GM21786 (cell line): ENCODE measurements around the gene ZNF500.

Source experiments
- ATAC-seq: cut with Tn5 transposase; IDR thresholded peaks from one replicate; pipeline ENCODE4 v1.9.1; 2021; ENCODE audit not compliant: unreplicated experiment

ZNF500 gene

DNA sequence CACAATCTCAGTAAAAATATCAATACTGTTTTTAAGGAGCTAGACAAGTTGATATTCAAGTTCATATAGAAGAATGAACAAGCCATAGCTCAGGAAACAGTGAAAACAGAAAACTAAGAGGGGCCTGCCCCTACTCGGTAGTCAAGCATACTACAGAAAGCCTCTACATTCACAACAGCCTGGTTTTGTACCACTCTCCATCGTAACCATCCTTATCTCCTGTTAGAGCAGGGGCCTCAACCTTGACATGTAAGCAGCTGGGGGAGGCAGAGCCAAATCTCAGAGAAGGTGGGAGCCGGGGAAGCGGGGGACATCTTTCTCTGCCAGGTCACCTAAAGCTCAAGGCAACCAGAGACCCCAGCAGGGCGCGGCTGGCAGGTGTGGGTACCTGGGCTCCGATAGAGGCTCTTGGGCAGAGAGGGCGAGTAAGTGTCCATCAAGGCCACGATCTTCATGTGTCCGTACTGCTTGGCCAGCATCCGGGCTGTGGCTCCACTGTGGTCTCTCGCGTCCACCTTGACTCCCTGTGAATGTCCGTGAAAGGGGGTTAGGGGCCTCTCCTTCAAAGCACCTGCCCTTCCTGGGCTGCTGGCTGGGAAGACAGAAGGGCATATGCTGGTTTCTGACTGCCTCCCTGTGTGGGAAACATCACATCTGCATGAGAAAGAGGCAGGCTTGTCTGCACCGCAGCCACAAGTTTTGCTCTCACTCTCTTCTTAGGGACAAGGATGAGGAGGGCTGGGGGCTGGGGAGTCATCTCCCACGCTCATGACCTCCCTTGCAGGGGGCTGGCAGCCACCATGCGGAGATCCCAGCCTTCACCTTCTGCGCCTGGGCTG, 53.1 kb downstream of the ZNF500 start:
- ATAC-seq = no peak

DNA sequence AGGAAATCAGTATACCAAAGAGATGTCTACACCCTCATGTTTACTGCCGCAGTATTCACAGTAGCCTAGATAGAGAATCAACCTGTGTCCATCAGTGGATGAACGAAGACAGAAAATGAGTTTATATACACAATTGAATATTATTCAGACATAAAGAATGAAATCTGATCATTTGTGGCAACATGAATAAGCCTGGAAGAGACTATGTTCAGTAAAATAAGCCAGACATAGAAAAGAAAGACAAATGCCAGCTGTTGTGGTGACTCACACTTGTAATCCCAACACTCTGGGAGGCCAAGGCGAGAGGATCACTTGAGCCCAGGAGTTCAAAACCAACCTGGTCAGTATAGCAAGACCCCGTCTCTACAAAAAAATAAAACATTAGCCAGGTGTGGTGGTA, 57.5 kb downstream of the ZNF500 start:
- ATAC-seq = no peak

DNA sequence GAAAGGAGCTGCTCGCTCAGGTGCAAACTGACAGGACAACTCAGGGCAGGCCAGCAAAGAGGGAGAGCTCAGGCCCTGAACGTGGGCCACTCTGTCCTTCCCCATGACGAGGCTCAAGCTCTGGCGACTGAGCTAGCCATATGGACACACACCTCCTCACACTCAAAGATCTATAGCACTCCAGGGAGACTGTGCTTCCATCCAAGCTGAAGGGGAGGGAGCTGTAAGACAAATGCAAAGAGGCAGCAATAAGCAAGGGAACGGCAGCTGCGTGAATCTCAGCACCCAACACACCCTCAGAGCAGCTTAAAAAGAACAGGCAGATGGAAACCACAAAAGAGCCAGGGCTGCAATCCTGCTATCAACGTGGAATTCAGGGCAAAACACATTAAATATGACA, 60.1 kb downstream of the ZNF500 start:
- ATAC-seq = no peak

DNA sequence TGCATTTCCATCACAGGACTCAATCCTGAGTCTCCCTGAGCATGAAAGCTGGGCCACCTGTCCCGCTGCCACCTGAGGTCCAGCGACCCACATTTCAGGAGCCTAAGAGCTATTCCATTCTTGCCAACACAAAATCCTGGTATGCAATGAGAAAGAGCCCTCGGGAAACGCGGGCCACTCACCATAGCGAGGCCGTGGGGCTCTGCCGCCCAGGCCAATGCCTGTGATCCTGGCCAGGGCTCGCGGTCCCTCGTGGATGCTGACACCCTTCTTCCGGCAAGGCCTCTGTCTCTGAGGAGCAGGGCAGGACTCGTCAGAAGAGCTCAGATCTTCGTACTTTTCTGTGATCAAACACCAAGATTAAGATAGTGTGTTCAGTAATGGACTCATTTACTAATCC, 62.0 kb downstream of the ZNF500 start:
- no peak for ATAC-seq

DNA sequence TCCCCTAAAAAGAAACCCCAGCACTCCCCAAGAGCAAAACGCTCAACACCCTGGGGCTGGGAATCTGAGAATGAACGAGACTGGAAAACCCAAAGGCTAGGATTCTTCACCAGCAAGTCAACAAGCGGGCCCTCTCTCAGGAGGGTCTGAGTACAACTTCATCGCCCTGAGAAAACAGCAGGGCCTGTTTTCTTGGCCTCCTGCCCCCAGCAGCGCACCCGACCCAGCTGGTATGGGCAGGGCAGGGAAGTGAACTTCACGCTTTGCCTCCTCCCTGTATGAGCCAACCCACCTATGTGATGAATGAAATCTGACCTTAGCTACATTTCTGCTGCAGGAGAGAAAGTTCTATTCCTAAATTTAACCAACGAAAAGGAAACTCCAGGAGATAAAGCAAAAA, 62.5 kb downstream of the ZNF500 start:
- no peak for ATAC-seq

DNA sequence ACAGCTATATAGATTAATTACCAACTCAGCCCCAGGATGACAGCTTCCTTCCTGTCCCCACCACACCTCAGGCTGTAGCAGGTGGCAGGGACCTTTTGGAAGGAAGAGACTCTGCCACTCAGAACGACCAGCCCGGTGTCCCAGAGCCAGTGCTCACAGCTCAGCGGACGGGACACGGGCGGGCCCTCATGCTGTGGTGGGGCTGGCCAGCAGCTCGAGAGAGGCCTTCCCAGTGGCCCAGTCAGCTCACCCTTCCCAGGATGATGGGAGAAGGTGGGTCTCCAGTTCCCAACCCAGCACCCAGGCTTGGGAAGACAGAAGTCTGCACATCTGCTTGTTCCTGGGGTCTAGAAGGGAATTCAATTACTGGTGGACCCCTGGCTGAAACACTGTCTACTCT, 63.1 kb downstream of the ZNF500 start:
- no peak for ATAC-seq

DNA sequence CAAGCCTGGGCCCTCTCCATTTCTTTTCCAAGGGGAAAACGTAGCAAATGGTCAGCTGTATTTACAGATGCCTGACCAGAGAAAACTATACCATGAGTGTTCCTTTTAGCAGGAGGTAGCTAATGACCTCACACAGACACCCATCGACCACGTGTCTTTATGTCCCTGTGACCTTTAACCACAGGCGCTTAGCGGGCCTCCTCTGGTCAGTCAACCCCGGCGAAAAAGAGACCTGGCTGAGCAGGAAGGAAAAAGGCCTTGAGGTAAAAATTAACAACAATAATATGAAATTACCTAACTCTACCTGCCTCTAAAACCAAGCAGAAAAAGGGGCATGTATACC, 64.5 kb downstream of the ZNF500 start:
- ATAC-seq = no peak

DNA sequence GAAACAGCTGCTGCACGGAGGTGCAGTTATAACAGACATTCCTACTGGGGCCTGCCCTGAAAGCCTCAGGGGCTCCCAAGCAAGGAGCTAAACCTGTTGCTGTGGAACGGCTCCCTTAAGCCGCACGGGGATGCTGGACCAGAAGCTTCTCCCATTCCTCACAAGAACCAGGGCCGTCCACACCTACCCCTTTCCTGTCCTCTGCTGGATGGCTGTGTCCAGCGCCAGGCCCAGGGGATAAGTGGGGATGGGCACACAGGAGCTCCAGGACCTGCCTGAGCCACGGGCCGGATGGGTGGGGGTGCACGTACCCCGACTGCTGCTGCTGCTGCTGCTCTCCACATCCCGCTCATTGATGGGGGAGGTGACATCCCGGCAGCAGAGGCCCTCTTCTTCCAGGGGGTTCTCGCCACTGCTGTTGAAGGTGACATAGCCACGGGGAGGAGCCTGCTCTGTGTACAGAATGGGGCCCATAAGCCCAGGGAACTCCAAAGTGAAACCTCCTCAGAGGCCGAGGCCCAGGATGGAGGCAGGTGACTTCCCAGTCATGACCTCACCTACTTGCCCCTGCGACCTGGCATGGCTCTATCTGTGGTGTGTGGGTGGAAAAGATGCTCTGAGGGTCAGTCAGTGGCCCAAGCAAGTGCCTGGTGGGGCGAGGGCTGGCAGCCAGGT, 65.0 kb downstream of the ZNF500 start:
- ATAC-seq = no peak

DNA sequence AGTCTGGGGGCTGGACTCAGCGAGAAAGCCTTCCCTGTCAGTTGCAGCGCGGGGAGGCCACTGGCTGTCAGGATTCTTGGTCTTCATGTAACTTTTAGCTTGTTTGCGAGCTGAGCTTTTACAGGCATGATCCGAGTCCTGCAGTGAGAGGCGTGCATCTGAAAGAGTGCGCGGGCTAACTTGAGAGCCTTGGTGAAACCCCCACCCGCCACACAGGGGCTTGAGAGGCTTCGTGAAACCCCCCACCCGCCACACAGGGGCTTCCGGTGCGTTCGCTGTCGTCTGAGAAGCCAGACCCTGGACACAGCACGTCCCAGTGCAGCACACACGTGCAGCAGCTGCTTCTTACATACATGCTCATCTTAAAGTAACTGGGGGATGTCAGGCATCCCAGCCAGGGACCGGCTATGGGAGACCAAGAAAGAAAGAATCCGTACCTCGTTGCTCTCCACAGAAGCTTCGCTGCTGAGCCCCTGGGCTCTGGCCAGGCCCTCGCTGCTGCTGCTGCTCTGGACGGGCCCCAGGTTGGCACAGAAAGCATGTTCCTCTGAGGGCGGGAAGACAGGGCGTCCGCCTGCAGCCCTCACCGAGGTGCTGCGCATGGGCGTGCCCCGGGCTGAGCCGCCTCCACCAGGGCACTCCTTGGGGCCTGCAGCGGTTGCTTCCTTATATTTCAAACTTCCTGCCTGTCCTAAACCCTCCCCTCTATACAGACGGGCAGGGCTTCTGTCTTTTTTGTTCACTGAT, 65.8 kb downstream of the ZNF500 start:
- no peak for ATAC-seq

DNA sequence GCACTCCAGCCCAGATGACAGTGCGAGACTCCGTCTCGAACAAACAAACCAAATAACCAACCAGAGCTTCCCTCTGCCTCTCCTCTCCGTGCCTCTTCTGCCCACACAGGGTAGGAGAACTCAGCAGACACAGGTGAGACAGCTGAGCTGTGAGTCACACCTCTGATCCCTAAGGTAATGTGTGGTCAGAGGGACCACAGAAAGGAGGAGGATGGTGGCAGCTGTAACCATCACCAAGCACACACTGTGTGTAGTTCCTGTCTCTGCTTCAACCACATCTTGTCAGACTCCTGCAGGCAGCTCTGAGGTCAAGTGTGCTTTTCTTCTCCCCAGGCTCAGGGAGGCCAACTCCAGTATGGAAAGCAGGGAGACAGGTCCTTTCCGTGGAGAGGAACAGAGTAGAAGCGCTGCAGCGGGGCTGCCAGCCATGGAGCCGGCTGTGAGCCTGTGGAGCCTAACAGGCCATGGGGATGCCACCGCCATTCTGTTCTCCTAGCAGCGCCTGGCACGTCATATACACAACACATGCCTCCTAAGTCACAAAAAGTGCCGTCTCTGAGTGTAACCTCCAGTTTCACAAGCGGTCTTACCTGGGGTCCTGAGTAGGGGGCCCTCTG, 66.5 kb downstream of the ZNF500 start:
- no peak for ATAC-seq

DNA sequence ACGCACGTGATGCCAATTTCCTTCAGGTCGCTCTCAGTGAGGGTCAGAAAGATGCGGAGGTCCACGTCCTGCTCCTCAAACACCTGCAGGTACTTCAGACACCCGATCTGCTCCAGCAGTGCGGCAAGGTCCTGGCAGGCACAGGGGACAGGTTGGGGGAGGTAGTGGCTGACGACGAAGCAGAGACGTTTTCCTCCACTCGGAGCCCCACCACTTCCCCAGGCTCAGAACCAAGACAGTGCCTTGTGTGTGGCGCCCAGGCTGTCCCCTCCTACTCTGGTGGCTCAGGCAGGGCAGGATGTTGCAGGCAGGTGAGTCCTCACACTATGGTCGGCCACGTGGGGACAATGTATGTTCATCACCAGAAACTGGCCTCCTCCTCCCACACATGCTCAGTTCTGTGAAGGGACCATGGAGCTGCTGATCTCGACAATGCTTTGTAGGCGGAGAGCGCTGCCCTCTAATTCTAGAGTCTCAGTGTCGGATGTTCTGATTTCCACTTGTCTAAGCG, 67.9 kb downstream of the ZNF500 start:
- no peak for ATAC-seq

DNA sequence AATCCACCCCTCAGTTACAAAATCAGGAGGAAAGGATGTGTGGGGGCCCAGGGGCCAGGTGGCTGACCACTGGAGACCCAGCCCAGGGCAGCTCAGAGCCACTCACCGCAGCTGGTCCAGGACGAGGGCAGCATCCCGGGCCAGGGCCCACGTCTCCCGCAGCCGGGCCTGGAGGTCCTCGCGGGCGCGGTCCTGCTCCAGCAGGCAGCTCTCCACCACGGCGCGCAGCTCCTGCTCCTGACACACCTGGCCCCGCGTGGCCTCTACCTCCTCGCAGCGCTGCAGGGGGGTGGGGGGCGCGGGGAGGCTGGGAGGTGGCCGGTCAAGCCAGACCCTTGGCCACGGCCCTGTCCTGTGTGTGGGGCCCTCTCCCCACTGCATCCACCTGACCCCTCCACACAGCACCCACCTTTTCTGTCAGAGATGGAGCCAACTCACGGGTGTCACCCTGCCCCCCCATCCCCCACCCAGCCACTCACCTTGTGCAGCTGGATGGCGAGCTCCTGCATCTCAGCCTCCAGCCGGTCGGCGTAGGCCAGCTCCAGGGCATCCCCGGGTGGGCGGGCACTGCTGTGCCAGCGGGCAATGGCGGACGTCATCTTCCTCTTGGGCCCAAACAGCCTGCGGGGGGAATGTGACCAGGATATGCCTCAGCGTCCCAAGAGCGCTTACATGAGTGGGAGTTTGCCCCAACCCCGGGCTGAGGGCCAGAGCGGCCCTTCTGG, 68.5 kb downstream of the ZNF500 start:
- no peak for ATAC-seq
